GM12872 (cell line): ENCODE results near the gene IQCH.

Experiments
- TF ChIP-seq, protein P1 (sequence below): IDR thresholded peaks from 3 replicates; pipeline ENCODE4 v1.5.1; 2011; ENCODE audit warnings: low read depth, mild to moderate bottlenecking, low read length, moderate library complexity; ENCODE audit not compliant: insufficient read depth

The IQCH gene

GRCh38 chr15:67366904-67367303 lies 112.3 kb downstream of the IQCH start:
- TF ChIP-seq, protein P1, sequence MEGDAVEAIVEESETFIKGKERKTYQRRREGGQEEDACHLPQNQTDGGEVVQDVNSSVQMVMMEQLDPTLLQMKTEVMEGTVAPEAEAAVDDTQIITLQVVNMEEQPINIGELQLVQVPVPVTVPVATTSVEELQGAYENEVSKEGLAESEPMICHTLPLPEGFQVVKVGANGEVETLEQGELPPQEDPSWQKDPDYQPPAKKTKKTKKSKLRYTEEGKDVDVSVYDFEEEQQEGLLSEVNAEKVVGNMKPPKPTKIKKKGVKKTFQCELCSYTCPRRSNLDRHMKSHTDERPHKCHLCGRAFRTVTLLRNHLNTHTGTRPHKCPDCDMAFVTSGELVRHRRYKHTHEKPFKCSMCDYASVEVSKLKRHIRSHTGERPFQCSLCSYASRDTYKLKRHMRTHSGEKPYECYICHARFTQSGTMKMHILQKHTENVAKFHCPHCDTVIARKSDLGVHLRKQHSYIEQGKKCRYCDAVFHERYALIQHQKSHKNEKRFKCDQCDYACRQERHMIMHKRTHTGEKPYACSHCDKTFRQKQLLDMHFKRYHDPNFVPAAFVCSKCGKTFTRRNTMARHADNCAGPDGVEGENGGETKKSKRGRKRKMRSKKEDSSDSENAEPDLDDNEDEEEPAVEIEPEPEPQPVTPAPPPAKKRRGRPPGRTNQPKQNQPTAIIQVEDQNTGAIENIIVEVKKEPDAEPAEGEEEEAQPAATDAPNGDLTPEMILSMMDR: no peak

DNA sequence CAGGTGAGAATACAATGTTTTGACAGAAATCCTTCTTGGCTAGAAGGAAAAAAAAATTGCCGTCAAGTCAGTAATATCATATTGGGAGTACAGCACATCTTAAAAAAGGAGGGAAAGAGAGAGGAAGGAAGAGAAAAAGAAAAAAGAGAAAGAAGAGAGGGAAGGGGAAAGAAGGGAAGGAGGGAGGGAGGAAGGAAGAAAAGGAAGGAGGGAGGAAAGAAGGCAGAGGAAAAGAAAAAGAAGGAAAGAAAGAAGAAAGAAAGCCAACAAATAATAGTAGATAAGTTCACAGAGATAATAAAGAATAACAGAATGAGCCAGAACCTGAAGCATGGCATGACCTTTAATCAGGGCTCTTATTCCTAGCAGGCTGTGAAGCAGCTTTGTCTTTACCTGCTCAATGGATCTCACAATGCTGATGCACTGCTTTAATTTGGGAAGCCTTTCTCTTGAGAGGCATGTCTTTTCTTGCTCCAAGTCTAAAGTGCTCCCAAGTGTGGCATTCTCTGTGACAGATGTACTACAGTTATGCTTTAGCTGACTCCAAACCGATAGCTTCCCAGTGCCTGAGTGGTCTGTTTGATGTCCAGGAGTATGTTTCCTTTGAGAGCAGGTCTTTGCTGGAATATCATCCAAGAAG lies 114.9 kb downstream of the IQCH start:
- TF ChIP-seq, protein P1: no peak

DNA sequence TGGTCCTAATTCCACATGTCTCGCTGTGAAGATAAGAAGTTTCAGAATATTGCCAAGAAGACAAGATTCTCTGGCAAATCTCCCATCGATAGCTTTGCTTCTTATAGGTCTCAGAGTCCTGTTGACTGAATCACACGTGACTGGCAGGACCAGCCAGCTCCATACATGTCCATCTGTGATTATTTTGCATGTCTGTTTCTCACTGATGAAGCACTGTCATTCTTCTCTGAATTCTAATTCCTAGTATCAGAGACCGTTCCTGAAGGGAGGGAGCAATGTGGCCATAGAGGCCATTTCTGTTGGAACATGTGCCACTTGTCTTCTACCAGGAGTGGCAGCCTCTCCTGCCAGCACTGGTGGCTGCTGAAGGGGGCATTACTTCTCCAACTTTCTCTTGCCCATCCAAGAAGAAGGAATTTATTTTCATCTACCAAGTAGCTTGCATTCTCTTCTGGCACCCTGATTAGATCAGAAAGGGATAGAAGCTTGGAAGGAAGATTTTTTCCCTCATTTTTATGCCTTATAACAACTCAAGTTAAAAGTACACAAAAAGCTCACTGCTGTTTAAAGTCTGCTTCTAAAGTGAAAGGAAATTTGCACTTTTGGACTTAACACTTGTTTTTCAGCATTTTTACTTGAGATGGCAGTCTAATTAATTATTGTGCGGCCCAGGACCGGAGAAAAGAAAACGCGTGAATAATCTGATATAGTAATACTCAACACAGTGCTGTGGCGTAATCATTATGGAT lies 115.8 kb downstream of the IQCH start:
- TF ChIP-seq, protein P1: no peak

- TF ChIP-seq, protein P1: no peak
These were observed 118.0 kb downstream of the IQCH start for GRCh38 chr15:67372543-67372942.

GRCh38 chr15:67372986-67373675 lies 118.5 kb downstream of the IQCH start:
- TF ChIP-seq, protein P1: no peak

DNA sequence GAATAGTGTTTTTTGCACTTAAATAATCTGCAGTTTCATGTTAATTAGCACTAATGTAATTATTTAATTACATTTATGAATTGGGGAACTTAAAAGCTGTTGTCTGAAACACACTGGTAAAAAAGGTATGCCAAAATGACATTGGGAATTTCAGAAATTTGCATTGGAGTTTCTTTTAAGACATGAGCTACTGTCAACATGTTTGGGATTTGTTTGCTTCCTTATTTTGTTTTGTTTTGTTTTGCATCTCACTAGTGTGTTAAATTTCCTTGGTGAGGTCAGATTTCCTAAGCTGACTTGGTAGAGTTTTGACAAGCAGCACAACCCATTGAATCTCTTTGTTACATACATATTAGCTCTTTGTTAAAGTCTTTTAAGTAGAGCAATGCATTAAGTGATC lies 119.4 kb downstream of the IQCH start:
- TF ChIP-seq, protein P1: no peak

DNA sequence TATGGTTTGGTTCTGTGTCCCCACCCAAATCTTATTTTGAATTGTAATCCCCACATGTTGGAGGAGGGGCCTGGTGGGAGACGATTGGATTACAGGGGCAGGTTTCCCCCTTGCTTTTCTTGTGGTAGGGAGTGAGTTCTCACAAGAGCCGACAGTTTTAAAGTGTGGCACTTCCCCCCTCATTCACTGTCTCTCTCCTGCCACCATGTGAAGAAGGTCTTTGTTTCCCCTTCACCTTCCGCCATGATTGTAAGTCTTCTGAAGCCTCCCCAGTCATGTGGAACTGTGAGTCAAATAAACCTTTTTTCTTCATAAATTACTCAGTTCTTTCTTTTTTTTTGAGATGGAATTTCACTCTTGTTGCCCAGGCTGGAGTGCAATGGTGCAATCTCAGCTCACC lies 124.9 kb downstream of the IQCH start:
- TF ChIP-seq, protein P1: no peak
